Activated naive CD4-positive, alpha-beta T cell treated with anti-CD3 and anti-CD28 coated beads, Interleukin-2, amount 50 U/mL, for 24 hours (primary cell): ENCODE results near the gene AKAP10.
"Not testable (repeated sequence)": the region's sequence is repeated elsewhere in the genome, so short reads cannot be mapped to it uniquely, and the experiment has no call there.

Source experiments
- H3K27ac Mint-ChIP-seq: one replicate; pipeline ENCODE4 v1.8.0; 2021; ENCODE audit warnings: mild to moderate bottlenecking, mixed read lengths
- H3K27me3 Mint-ChIP-seq: one replicate; pipeline ENCODE4 v1.8.0; 2021; ENCODE audit warnings: mixed read lengths
- H3K36me3 Mint-ChIP-seq: one replicate; pipeline ENCODE4 v1.8.0; 2021; ENCODE audit warnings: mixed read lengths
- H3K4me1 Mint-ChIP-seq: one replicate; pipeline ENCODE4 v1.8.0; 2021; ENCODE audit warnings: mixed read lengths
- H3K4me3 Mint-ChIP-seq: one replicate; pipeline ENCODE4 v1.8.0; 2021; ENCODE audit warnings: mild to moderate bottlenecking, mixed read lengths
- H3K9me3 Mint-ChIP-seq: one replicate; pipeline ENCODE4 v1.8.0; 2021; ENCODE audit warnings: mixed read lengths

The AKAP10 gene

DNA sequence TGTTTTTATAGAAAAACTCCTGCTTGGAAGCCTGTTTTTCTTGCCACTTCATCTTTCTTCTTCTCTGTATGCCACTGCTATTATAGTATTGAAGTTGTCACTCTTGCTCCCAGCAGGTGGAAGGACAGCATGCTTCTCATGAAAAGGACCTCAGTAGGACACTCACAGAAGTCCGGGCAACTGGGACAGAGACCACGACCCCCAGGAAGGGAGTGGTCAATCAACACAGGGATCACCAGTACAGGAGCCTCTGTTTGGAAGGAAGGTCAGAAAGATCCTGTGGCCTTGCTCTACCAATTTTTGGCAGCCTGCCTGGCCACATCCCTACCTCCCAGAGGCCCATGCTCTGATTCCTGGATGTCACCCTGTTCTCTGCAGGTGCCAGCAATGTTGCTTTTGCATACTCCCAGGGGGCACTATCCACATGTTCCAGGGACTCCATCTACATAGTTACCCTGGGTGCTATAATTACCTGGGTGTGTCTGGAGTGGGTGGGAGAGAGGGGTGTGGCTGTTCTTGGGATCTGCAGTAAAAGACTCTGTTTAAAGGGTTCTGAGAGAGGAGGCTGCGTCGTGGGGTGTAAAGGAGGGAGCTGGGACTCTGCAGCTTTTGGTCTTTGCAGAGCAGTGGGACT is 13.7 kb upstream of the AKAP10 start:
- Mint-ChIP-seq H3K27me3 (no peaks in the 10 kb centered on the region), H3K36me3 (no peaks in the 10 kb centered on the region), H3K9me3 (no peaks in the 10 kb centered on the region), H3K4me1 (no peaks in the 10 kb centered on the region), H3K4me3 (no peak overlapping the region), H3K27ac (no peak overlapping the region)

DNA sequence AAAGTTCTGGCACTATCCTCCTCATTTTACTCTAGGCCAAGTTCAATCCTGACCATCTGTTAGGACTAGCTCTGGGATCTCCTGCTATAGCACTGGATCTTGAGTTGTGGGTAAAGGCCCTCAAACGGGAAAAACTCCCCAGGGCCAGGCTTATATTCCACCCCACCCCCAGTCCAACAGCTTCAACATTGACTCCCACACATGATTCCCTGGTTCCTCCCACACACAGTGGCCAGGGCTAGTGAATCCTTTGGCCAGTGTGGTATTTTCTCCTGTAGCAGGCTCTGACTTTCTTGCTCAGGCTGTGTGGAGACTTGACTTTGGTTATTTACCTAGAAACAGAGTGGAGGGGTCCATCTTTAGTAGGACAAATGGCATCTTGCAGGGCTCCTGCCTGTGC is 10.3 kb upstream of the AKAP10 start:
- H3K4me1 Mint-ChIP-seq = no peaks in the 10 kb centered on the region
- H3K27me3 Mint-ChIP-seq = no peaks in the 10 kb centered on the region
- H3K4me3 Mint-ChIP-seq = no peak overlapping the region
- no peaks in the 10 kb centered on the region for H3K36me3 Mint-ChIP-seq
- no peaks in the 10 kb centered on the region for H3K9me3 Mint-ChIP-seq
- no peak overlapping the region for H3K27ac Mint-ChIP-seq

DNA sequence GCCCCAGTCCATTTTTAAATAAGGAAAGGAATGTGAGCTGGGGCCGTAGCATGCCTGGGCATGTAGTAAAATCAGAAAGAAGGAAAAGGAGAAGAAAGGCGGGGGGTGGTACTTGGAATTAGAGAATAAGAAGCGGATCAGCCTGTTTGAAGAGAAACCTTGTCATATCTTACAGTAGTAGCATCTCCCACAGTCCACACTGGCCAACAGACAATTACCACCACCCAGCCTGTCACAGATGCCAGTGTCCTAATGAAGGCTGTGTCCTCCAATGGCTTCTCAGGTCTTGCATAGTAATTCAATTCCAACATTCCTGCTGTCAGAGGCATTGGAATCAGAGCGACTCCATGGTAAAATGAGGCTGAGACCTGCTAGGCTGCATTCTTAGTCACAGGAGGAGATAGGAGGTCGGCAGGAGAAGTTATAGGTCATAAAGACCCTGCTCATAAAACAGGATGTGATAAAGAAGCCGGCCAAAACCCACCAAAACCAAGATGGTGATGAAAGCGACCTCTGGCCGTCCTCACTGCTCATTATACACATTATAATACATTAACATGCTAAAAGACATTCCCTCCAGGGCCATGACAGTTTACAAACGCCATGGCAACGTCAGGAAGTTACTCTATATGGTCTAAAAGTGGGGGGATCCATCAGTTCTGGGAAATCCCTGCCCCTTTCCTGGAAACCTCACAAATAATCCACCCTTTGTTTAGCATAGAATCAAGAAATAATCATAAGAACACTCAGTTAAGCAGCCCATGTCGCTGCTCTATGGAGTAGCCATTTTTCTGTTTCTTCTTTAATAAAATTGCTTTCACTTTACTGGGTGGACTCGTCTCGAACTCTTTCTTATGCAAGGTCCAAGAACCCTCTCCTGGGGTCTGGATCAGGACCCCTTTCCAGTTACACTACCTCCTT is 9.6 kb upstream of the AKAP10 start:
- Mint-ChIP-seq H3K4me1 (no peaks in the 10 kb centered on the region), H3K4me3 (no peak overlapping the region), H3K36me3 (no peaks in the 10 kb centered on the region), H3K9me3 (no peaks in the 10 kb centered on the region), H3K27me3 (no peaks in the 10 kb centered on the region), H3K27ac (no peak overlapping the region)

DNA sequence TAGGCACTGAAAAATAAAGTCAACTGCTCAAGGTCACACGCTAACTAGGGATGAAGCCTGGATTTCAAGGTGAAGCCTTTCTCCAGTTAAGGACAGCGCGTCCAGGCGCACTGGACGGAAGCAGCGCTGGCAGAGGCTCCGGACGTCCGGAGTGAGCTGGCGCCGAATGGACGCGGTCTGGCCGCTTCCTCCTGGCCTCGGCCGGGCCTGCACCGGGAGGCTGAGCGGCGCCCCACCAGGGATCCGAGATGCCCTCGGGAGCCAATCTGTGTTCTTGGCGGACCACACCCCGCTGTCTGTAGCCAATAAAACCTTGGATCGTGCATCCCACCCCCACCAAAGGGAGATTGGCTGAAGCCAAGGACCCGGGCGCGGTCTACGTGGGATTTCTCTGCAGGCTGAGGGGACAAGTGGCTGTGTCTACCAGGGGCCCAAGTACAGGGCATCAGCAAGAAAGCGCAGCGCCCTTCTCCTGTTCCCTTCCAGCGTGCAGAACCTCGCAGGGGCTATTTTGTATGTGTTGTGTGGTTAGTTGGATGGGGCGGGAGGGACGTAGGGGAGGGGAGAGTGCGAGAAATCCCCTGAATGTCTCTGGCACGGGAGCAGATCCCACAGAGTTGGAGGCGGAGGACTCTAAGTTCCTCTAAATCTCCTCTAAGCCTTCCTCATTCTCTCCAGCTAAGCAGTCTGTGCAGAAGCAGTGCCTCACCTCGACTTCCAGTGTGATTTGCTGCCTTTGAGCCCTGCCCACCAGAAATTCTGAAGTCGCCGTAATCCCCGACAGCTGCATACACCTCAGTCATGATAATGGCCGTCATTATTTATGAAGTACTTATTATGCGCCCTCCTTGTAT is 2.5 kb upstream of the AKAP10 start:
- Mint-ChIP-seq H3K27ac (no peak overlapping the region), H3K9me3 (no peaks in the 10 kb centered on the region), H3K4me3 (no peak overlapping the region), H3K27me3 (no peaks in the 10 kb centered on the region), H3K36me3 (peaks cover 6% of the 10 kb centered on the region), H3K4me1 (peaks cover 28% of the 10 kb centered on the region)

DNA sequence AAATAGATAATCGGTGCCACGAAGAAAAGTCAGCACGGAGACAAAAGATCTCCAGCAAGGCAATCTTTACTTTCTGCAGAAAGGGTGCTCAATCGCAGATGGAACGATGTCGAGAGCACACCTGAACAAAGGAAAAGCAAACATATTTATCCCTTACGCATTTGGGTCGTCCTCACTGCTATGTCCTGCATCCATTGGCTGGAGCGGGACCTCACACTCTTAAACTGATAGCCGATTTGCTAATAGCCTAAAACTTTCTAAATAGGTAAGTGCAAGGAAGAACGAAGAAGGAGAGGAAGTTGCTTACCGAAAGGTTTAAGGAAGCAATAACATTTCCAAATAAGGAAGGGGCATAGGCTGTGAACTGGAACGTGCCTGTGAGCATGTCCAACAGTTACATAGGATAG is 1.2 kb upstream of the AKAP10 start:
- Mint-ChIP-seq H3K4me1 (peaks cover 39% of the 10 kb centered on the region), H3K27me3 (no peaks in the 10 kb centered on the region), H3K27ac (peak overlapping the region; percentile 97), H3K9me3 (no peaks in the 10 kb centered on the region), H3K4me3 (peak overlapping the region; percentile 97), H3K36me3 (peaks cover 8% of the 10 kb centered on the region)

DNA sequence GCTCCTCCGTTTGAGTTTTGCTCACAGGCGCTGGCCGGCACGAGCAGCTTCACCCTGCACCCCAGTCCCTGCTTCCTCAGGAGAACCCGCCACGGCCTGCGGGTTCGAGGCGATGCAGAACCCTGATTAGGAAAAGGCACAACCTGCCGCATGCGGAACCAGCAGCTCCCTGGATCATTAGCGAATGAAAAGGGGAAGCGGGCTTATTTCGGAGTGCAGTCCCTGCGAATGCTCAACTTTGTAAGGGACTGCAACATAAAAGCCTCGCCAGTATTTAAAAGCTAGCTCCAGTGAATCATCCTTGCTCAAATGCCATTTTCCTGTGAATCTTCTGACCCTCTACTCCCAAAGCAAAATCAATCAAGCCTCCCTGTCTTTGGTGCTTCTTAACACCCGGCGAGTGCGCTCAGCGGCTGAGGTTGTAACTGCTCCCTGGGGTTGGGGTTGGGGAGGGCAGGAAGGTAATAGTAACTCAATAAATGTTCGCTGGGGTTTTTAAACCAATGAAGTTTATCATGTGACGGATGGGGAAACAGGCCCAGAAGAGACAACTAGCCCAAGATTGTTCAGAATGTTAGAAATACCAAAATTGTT is 678 bp upstream of the AKAP10 start:
- no peaks in the 10 kb centered on the region for H3K27me3 Mint-ChIP-seq
- peak overlapping the region; percentile 97 for H3K27ac Mint-ChIP-seq
- no peaks in the 10 kb centered on the region for H3K9me3 Mint-ChIP-seq
- peaks cover 44% of the 10 kb centered on the region for H3K4me1 Mint-ChIP-seq
- peaks cover 9% of the 10 kb centered on the region for H3K36me3 Mint-ChIP-seq
- peak overlapping the region; percentile 97 for H3K4me3 Mint-ChIP-seq

DNA sequence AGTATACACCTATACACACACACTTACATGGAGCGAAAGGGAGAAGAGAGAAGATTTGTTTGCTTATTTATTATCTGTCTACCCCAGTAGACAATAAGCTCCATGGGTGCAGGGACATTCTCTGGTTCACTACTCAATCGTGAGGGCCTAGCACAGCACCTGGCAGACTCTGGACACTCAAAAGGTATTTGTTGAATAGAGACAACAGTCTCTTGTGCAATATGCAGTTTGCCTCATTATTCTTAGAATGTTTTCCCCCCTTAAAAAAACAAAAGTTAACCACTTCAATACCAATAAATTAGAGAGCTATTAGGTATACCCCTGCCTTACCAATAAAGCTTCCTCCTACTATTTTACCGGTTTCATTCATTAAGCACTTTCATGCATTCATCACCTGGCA is 2.0 kb downstream of the AKAP10 start:
- H3K4me1 Mint-ChIP-seq = peaks cover 59% of the 10 kb centered on the region
- H3K4me3 Mint-ChIP-seq = peak overlapping the region; percentile 76
- H3K36me3 Mint-ChIP-seq = peaks cover 14% of the 10 kb centered on the region
- no peaks in the 10 kb centered on the region for H3K9me3 Mint-ChIP-seq
- peak overlapping the region; percentile 88 for H3K27ac Mint-ChIP-seq
- no peaks in the 10 kb centered on the region for H3K27me3 Mint-ChIP-seq

DNA sequence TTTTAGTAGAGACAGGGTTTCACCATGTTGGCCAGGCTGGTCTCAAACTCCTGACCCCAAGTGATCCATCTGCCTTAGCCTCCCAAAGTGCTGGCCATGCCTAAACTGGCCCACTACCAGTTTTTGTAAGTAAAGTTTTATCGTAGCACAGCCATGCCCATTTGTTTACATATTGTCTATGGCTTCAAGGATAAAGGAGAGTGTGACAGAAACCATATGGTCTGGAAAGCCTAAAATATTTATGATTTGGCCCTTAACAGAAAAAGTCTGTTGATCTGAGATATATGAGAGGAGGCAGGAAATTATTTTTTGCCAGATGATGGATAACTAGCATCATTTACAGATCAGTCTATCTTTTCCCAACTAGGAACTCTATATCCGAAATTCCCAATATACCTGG is 4.5 kb downstream of the AKAP10 start:
- Mint-ChIP-seq H3K27me3 (no peaks in the 10 kb centered on the region), H3K27ac (peak overlapping the region; percentile 55), H3K4me1 (peaks cover 68% of the 10 kb centered on the region), H3K36me3 (peaks cover 19% of the 10 kb centered on the region), H3K4me3 (no peak overlapping the region), H3K9me3 (no peaks in the 10 kb centered on the region)

DNA sequence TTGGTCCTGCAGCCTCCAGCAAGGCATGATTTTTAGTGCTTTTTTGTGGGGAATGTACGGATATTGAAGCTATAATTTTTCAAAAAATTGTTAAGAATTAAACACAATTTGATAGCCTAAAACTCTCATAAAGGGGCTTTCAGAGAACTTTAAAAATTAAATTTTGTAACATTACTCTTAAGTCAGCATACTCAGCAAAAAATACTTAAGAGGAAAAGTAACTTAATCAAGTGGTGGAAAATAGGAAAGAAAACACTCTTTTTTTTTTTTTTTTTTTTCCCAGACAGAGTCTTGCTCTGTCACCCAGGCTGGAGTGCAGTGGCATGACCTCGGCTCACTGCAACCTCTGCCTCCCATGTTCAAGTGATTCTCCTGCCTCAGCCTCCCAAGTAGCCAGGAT is 14.7 kb downstream of the AKAP10 start:
- not testable (repeated sequence) for H3K27me3 Mint-ChIP-seq, H3K4me3 Mint-ChIP-seq, H3K27ac Mint-ChIP-seq, H3K9me3 Mint-ChIP-seq
- Mint-ChIP-seq H3K4me1 (peaks cover 41% of the 10 kb centered on the region), H3K36me3 (peaks cover 19% of the 10 kb centered on the region)

DNA sequence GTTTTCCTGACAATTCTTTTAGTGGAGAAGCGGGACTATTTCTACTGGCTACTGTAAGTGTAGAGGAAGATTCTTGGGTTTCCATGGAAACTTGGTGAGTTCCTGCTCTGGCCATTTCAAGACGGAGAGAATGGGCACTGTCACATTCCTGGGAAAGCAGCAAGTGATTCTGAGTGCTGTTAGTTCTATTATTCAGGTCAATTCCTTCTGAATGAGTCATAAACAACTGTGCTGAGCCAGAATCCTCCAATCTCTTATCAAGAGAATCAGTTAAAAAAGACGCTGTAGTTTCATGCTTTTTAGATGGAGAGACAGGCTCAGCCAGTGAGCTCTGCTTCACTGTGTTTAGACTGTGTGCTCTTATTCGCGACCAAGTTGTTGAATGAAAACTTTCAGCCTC is 19.6 kb downstream of the AKAP10 start:
- no peaks in the 10 kb centered on the region for H3K9me3 Mint-ChIP-seq
- H3K4me3 Mint-ChIP-seq = no peak overlapping the region
- peaks cover 52% of the 10 kb centered on the region for H3K4me1 Mint-ChIP-seq
- no peaks in the 10 kb centered on the region for H3K27me3 Mint-ChIP-seq
- peaks cover 21% of the 10 kb centered on the region for H3K36me3 Mint-ChIP-seq
- no peak overlapping the region for H3K27ac Mint-ChIP-seq

DNA sequence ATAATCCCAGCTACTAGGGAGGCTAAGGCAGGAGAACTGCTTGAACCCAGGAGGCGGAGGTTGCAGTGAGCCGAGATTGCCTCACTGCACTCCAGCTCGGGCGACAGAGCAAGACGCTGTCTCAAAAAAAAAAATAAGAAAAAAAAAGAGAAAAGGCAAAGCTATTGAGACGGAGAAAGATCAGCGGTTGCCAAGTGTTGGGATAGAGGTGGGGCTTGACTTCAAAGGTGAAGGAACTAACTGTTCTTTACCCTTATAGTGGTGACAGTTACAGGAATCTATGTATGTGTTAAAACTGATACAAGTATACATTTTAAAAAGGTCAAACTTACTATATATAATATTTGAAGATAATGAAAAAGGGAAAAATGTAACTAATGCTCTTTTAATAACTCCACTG is 22.5 kb downstream of the AKAP10 start:
- H3K4me1 Mint-ChIP-seq = peaks cover 58% of the 10 kb centered on the region
- H3K9me3 Mint-ChIP-seq = no peaks in the 10 kb centered on the region
- H3K27me3 Mint-ChIP-seq = no peaks in the 10 kb centered on the region
- peak overlapping the region; percentile 47 for H3K4me3 Mint-ChIP-seq
- no peak overlapping the region for H3K27ac Mint-ChIP-seq
- H3K36me3 Mint-ChIP-seq = peaks cover 25% of the 10 kb centered on the region

DNA sequence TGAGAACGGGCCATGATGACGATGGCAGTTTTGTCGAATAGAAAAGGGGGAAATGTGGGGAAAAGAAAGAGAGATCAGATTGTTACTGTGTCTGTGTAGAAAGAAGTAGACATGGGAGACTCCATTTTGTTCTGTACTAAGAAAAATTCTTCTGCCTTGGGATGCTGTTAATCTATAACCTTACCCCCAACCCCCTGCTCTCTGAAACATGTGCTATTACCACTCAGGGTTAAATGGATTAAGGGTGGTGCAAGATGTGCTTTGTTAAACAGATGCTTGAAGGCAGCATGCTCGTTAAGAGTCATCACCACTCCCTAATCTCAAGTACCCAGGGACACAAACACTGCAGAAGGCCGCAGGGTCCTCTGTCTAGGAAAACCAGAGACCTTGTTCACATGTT is 26.2 kb downstream of the AKAP10 start:
- not testable (repeated sequence) for H3K27me3 Mint-ChIP-seq, H3K4me3 Mint-ChIP-seq, H3K27ac Mint-ChIP-seq, H3K9me3 Mint-ChIP-seq
- peaks cover 18% of the 10 kb centered on the region for H3K36me3 Mint-ChIP-seq
- H3K4me1 Mint-ChIP-seq = peaks cover 73% of the 10 kb centered on the region

DNA sequence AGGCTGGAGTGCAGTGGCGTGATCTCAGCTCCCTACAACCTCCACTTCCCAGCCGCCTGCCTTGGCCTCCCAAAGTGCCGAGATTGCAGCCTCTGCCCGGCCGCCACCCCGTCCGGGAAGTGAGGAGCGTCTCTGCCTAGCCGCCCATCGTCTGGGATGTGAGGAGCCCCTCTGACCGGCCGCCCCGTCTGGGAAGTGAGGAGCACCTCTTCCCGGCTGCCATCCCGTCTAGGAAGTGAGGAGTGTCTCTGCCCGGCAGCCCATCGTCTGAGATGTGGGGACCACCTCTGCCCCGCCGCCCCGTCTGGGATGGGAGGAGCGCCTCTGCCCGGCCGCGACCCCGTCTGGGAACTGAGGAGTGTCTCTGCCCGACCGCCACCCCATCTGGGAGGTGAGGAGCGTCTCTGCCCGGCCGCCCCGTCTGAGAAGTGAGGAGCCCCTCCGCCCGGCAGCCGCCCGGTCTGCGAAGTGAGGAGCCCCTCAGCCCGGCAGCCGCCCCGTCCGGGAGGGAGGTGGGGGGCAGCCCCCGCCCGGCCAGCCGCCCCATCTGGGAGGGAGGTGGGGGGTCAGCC is 26.9 kb downstream of the AKAP10 start:
- Mint-ChIP-seq H3K36me3 (peaks cover 18% of the 10 kb centered on the region), H3K4me1 (peaks cover 68% of the 10 kb centered on the region)
- H3K27ac Mint-ChIP-seq, H3K9me3 Mint-ChIP-seq, H3K4me3 Mint-ChIP-seq, H3K27me3 Mint-ChIP-seq: not testable (repeated sequence)

DNA sequence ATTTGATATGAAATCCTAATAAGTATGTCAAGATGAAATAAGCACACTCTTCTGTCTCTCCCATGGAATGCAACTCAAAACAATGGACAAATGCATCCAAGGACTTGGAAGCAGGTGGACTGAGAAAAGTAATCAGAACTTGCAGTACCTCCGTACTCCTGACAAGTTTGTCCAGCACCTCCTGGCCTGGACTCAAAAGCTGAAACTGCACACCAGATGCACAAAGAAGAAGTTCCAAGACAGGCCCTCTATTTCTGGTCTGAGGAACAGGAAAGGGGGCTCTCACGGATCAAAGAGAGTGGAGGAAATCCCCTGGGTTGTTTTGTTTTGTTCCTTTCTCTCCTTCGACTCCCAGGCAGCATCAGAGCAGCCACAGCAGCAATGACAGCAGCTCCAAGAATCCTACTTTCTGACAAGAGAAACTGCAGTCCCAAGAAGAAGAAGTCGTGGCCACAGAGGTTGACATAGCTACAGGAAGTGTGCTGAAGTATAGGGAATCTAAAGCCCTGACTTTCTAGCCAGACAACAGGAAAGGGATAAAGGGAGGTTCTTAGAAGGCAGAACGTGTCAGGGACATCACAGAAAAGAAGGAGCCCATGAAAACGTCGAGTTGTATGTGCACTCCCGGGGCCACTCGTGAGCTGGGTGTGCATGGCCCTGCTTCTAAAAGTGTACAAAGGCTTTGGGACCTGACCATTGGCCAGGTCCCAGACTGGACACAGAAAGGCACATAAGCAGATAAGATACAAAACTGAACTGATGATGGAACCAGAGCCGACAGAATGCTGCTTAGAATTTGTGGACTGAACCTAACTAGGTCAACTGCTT is 29.3 kb downstream of the AKAP10 start:
- H3K4me3 Mint-ChIP-seq = no peak overlapping the region
- no peaks in the 10 kb centered on the region for H3K27me3 Mint-ChIP-seq
- H3K9me3 Mint-ChIP-seq = no peaks in the 10 kb centered on the region
- H3K4me1 Mint-ChIP-seq = peaks cover 68% of the 10 kb centered on the region
- H3K36me3 Mint-ChIP-seq = peaks cover 12% of the 10 kb centered on the region
- peak overlapping the region; percentile 82 for H3K27ac Mint-ChIP-seq
